ENCODE data around the gene EXOC6B.

The EXOC6B gene

GRCh38 chr2:72399879-72400278 is 426.0 kb downstream of the EXOC6B start:
- H3K27ac ChIP-seq = no peak overlapping the region
- TF ChIP-seq ZFX (IDR thresholded peaks at IDR 0.05; ENCODE audit: borderline replicate concordance) = no peak

- TF ChIP-seq ZFX (IDR thresholded peaks at IDR 0.05; ENCODE audit: borderline replicate concordance) (no peak), CTCF (IDR thresholded peaks at IDR 0.05) (no peak)
- H3K27ac ChIP-seq = peak overlapping the region; percentile 17; the same call in 1 of the 2 replicates
Observed at GRCh38 chr2:72395096-72395495, 430.7 kb downstream of the EXOC6B start.

GRCh38 chr2:72394541-72395070 is 431.2 kb downstream of the EXOC6B start:
- TF ChIP-seq ZFX (IDR thresholded peaks at IDR 0.05; ENCODE audit: borderline replicate concordance) = no peak
- no peak for TF ChIP-seq CTCF (IDR thresholded peaks at IDR 0.05)

GRCh38 chr2:72389447-72389846 is 436.4 kb downstream of the EXOC6B start:
- H3K27ac ChIP-seq = no peak overlapping the region
- TF ChIP-seq ZFX (IDR thresholded peaks at IDR 0.05; ENCODE audit: borderline replicate concordance) = no peak
- TF ChIP-seq CTCF (IDR thresholded peaks at IDR 0.05) = no peak

More at GRCh38 chr2:72394541-72395070, 431.2 kb downstream of the EXOC6B start:
- H3K27ac ChIP-seq = peak overlapping the region; percentile 17; the same call in 1 of the 2 replicates

GRCh38 chr2:72388263-72388662 is 437.6 kb downstream of the EXOC6B start:
- no peak overlapping the region for H3K27ac ChIP-seq
- TF ChIP-seq CTCF (IDR thresholded peaks at IDR 0.05) (no peak), ZFX (IDR thresholded peaks at IDR 0.05; ENCODE audit: borderline replicate concordance) (no peak)

GRCh38 chr2:72386288-72386687 is 439.5 kb downstream of the EXOC6B start:
- TF ChIP-seq ZFX (IDR thresholded peaks at IDR 0.05; ENCODE audit: borderline replicate concordance) (no peak), CTCF (IDR thresholded peaks at IDR 0.05) (no peak)
- H3K27ac ChIP-seq = no peak overlapping the region

- H3K27ac ChIP-seq = no peak overlapping the region
- no peak for TF ChIP-seq CTCF (IDR thresholded peaks at IDR 0.05)
Observed at GRCh38 chr2:72378753-72379348, 447.0 kb downstream of the EXOC6B start.
